HCT116 (cell line): ENCODE measurements around the gene LRRN3. TPM values are rescaled to one million over a fixed set of nuclear protein-coding genes. Genes with fewer than 3 reads are reported as not detected.

Experiments used
- ATAC-seq: fragments of 200-7000 bp; cut with Tn5 transposase; 2 replicates; pipeline ENCODE4 v1.9.1; 2020; ENCODE audit warnings: mild to moderate bottlenecking, moderate library complexity
- BruUV-seq: library from RNA; stranded (reverse); fragments of 400-500 nt; replicated peaks from 2 replicates; lab custom pipeline; 2021; lab: Mats Ljungman, UMichigan
- CTCF ChIA-PET: fragments of 300-600 bp; sonication (Branson Sonifier 250); formaldehyde crosslinking; loops from one replicate; lab custom pipeline; 2021; ENCODE audit warnings: antibody characterized with exemption; lab: Charles Lee
- POLR2A ChIA-PET: fragments of 300-600, 350-600 bp; sonication (Branson Sonifier 250); formaldehyde crosslinking; loops from one replicate; lab custom pipeline; 2021; ENCODE audit warnings: antibody characterized with exemption; lab: Charles Lee
- RAD21 ChIA-PET, 2 experiments: fragments of 300-600 bp; sonication (Branson Sonifier 250); formaldehyde crosslinking; loops; one replicate each; lab custom pipeline; 2023; ENCODE audit warnings: low total read pairs in 2 of 2; ENCODE audit not compliant: uncharacterized antibody in 2 of 2, unreplicated experiment in 2 of 2, low non-redundant PET in 1 of 2; lab: Charles Lee
- DNase-seq: peaks from one replicate; pipeline ENCODE4 v3.0.0-alpha.2; 2010; ENCODE audit warnings: low read depth, low spot score
- H2AFZ ChIP-seq: fragments of 200-600 bp; shearing (Covaris generic), sonication (generic); 2 replicates; pipeline ENCODE4 v1.6.1; 2017; ENCODE audit warnings: low read depth, mixed run types, mixed read lengths, antibody characterized with exemption, low read length; ENCODE audit not compliant: poor library complexity, severe bottlenecking
- H3K27ac ChIP-seq: 2 replicates; pipeline ENCODE4 v1.5.1; 2012; ENCODE audit warnings: low read depth, low read length
- H3K27me3 ChIP-seq: fragments of 200-600 bp; sonication (generic); 2 replicates; pipeline ENCODE4 v1.6.1; 2016; ENCODE audit warnings: mixed run types, low read length, mixed read lengths; ENCODE audit not compliant: insufficient read depth
- H3K36me3 ChIP-seq, 2 experiments: fragments of 200-500 bp in 1 of 2; fragments of 200-600 bp in 1 of 2; sonication (Bioruptor generic) in 1 of 2; sonication (generic) in 1 of 2; 2 replicates each; pipeline versions ENCODE4 v1.5.1 to v1.6.1; 2014 to 2016; ENCODE audit warnings: low read length in 2 of 2, inconsistent platforms in 1 of 2, mixed read lengths in 1 of 2, mixed run types in 1 of 2; ENCODE audit not compliant: insufficient read depth in 2 of 2, control insufficient read depth in 1 of 2
- H3K4me1 ChIP-seq, 2 experiments: fragments of 200-600 bp in 1 of 2; sonication (generic) in 1 of 2; 2 replicates each; pipeline versions ENCODE4 v1.5.1 to v1.6.1; 2012 to 2017; ENCODE audit warnings: low read length in 2 of 2, inconsistent platforms in 1 of 2, mild to moderate bottlenecking in 1 of 2, mixed read lengths in 1 of 2, mixed run types in 1 of 2, moderate library complexity in 1 of 2; ENCODE audit not compliant: insufficient read depth in 2 of 2, control insufficient read depth in 1 of 2
- H3K4me2 ChIP-seq: fragments of 200-600 bp; sonication (generic); 2 replicates; pipeline ENCODE4 v1.6.1; 2017; ENCODE audit warnings: mixed run types, low read length, mixed read lengths
- H3K4me3 ChIP-seq, 2 experiments: fragments of 200-600 bp in 1 of 2; sonication (generic) in 1 of 2; replicated peaks in 1 of 2; 2 replicates each; pipeline ENCODE4 v1.5.1; 2011 to 2016; ENCODE audit warnings: low read length in 2 of 2, control low read depth in 1 of 2, low read depth in 1 of 2, mild to moderate bottlenecking in 1 of 2, mixed read lengths in 1 of 2, mixed run types in 1 of 2
- H3K79me2 ChIP-seq: fragments of 200-600 bp; sonication (generic); 2 replicates; pipeline ENCODE4 v1.6.1; 2017; ENCODE audit warnings: mild to moderate bottlenecking, mixed run types, low read length, moderate library complexity, mixed read lengths; ENCODE audit not compliant: insufficient read depth
- H3K9ac ChIP-seq: fragments of 200-600 bp; sonication (generic); 2 replicates; pipeline ENCODE4 v1.6.1; 2016; ENCODE audit warnings: low read length, mixed read lengths
- H3K9me2 ChIP-seq: fragments of 200-600 bp; sonication (generic), shearing (Covaris generic); 2 replicates; pipeline ENCODE4 v1.6.1; 2017; ENCODE audit warnings: mixed run types, mild to moderate bottlenecking, moderate library complexity; ENCODE audit not compliant: insufficient read depth
- H3K9me3 ChIP-seq, 2 experiments: fragments of 200-500 bp in 1 of 2; fragments of 200-600 bp in 1 of 2; sonication (Bioruptor generic) in 1 of 2; sonication (generic) in 1 of 2; 2 replicates each; pipeline ENCODE4 v1.6.1; 2014 to 2017; ENCODE audit warnings: low read length in 2 of 2, mixed read lengths in 2 of 2, inconsistent platforms in 1 of 2, low read depth in 1 of 2, mild to moderate bottlenecking in 1 of 2, mixed run types in 1 of 2, moderate library complexity in 1 of 2; ENCODE audit not compliant: control insufficient read depth in 1 of 2, insufficient read depth in 1 of 2
- H4K20me1 ChIP-seq: fragments of 200-600 bp; sonication (generic), shearing (Covaris generic); 2 replicates; pipeline ENCODE4 v1.6.1; 2017; ENCODE audit warnings: mixed run types, mild to moderate bottlenecking, moderate library complexity; ENCODE audit not compliant: insufficient read depth
- CBX3 ChIP-seq: IDR thresholded peaks from 2 replicates; pipeline ENCODE4 v1.6.1; 2012; ENCODE audit warnings: low read depth
- CEBPB ChIP-seq: IDR thresholded peaks from 2 replicates; pipeline ENCODE4 v1.6.1; 2012; ENCODE audit warnings: low read depth
- ELF1 ChIP-seq: IDR thresholded peaks from 2 replicates; pipeline ENCODE4 v1.6.1; 2012; ENCODE audit warnings: low read depth, borderline replicate concordance
- EZH2 ChIP-seq: fragments of 200-600 bp; sonication (generic); IDR thresholded peaks from 2 replicates; pipeline ENCODE4 v1.6.1; 2017; ENCODE audit warnings: antibody characterized with exemption, mixed run types
- FOSL1 ChIP-seq: IDR thresholded peaks from 2 replicates; pipeline ENCODE4 v1.6.1; 2012; ENCODE audit warnings: low read depth
- POLR2A ChIP-seq: IDR thresholded peaks from 2 replicates; pipeline ENCODE4 v1.7.0; 2011; ENCODE audit warnings: borderline replicate concordance; ENCODE audit not compliant: insufficient read depth, insufficient read length; ENCODE audit errors: extremely low read depth
- POLR2AphosphoS5 ChIP-seq: IDR thresholded peaks from 2 replicates; pipeline ENCODE4 v1.6.1; 2011; ENCODE audit warnings: mild to moderate bottlenecking, low read depth, low read length, moderate library complexity
- RAD21 ChIP-seq: IDR thresholded peaks from 2 replicates; pipeline ENCODE4 v1.6.1; 2012; ENCODE audit warnings: low read depth, mild to moderate bottlenecking
- SP1 ChIP-seq: IDR thresholded peaks from 2 replicates; pipeline ENCODE4 v1.6.1; 2012; ENCODE audit warnings: low read depth
- SRF ChIP-seq: IDR thresholded peaks from 2 replicates; pipeline ENCODE4 v1.6.1; 2012; ENCODE audit warnings: low read depth
- TCF7L2 ChIP-seq: IDR thresholded peaks from 2 replicates; pipeline ENCODE4 v1.7.0; 2011; ENCODE audit warnings: borderline replicate concordance, inconsistent platforms; ENCODE audit not compliant: insufficient read depth, insufficient read length; ENCODE audit errors: extremely low read depth
- ZFX ChIP-seq: fragments of 450-650 bp; IDR thresholded peaks from 2 replicates; pipeline ENCODE4 v1.6.1; 2017
- ZNF274 ChIP-seq: fragments of 200-500 bp; sonication (Bioruptor generic); IDR thresholded peaks from 2 replicates; pipeline ENCODE4 v1.6.1; 2014; ENCODE audit warnings: mild to moderate bottlenecking, low read depth, low read length, inconsistent platforms
- intact Hi-C: fragments of 100-400 bp; cut with micrococcal nuclease; formaldehyde crosslinking; loops from 2 replicates; pipeline ENCODE4 v1.10.0; 2022
- total RNA-seq: library from RNA; stranded (reverse); gene quantifications from one replicate; pipeline ENCODE4 v1.2.1, GENCODE V29; 2021; ENCODE audit not compliant: unreplicated experiment
- TF ChIP-seq, protein P1 (sequence below): IDR thresholded peaks from 2 replicates; pipeline ENCODE4 v1.6.1; 2012
- TF ChIP-seq, protein P2 (sequence below): IDR thresholded peaks from 2 replicates; pipeline ENCODE4 v1.6.1; 2012; ENCODE audit warnings: low read depth
- TF ChIP-seq, protein P3 (sequence below): IDR thresholded peaks from 2 replicates; pipeline ENCODE4 v1.6.1; 2012

Gene LRRN3
- total RNA-seq, 1 experiment from 2014 or later = 0.07 TPM

DNA sequence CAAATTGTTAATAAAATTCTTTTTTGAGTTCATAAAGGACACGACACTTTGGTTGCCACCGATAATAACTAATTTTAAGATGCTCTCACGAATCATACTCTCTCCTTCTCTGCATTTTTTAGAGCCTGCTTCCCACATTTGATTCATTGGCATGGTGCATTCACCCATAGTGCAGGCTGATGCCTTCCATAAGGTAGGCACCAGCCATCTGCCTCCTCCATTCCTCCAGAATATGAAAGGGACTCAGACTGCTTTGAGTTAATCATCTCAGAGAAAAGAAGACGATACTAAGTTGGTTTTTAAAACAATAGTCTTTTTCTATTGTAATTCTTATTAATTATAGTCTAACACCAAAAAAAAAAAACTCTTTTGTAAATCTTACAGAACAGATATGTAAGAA is 33.9 kb upstream of the LRRN3 start:
- Histone ChIP-seq H3K9ac (no peak overlapping the region), H4K20me1 (no peaks in the 10 kb centered on the region), H3K9me3 (no peaks in the 10 kb centered on the region), H2AFZ (no peak overlapping the region), H3K27me3 (no peaks in the 10 kb centered on the region), H3K79me2 (no peaks in the 10 kb centered on the region), H3K9me2 (no peaks in the 10 kb centered on the region), H3K4me3 (no peak overlapping the region), H3K27ac (no peak overlapping the region), H3K4me1 (no peaks in the 10 kb centered on the region), H3K4me2 (no peak overlapping the region), H3K36me3 (no peaks in the 10 kb centered on the region)
- POLR2A ChIA-PET = no interaction called here
- no peak for DNase-seq
- TF ChIP-seq, protein P1, sequence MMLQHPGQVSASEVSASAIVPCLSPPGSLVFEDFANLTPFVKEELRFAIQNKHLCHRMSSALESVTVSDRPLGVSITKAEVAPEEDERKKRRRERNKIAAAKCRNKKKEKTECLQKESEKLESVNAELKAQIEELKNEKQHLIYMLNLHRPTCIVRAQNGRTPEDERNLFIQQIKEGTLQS = no peak
- TF ChIP-seq ELF1 (no peak), ZNF274 (no peak), FOSL1 (no peak), POLR2A (no peak), POLR2AphosphoS5 (no peak), SRF (no peak), RAD21 (no peak), CEBPB (no peak), TCF7L2 (no peak), SP1 (no peak), EZH2 (no peak), ZFX (no peak), CBX3 (no peak)
- TF ChIP-seq, protein P2, sequence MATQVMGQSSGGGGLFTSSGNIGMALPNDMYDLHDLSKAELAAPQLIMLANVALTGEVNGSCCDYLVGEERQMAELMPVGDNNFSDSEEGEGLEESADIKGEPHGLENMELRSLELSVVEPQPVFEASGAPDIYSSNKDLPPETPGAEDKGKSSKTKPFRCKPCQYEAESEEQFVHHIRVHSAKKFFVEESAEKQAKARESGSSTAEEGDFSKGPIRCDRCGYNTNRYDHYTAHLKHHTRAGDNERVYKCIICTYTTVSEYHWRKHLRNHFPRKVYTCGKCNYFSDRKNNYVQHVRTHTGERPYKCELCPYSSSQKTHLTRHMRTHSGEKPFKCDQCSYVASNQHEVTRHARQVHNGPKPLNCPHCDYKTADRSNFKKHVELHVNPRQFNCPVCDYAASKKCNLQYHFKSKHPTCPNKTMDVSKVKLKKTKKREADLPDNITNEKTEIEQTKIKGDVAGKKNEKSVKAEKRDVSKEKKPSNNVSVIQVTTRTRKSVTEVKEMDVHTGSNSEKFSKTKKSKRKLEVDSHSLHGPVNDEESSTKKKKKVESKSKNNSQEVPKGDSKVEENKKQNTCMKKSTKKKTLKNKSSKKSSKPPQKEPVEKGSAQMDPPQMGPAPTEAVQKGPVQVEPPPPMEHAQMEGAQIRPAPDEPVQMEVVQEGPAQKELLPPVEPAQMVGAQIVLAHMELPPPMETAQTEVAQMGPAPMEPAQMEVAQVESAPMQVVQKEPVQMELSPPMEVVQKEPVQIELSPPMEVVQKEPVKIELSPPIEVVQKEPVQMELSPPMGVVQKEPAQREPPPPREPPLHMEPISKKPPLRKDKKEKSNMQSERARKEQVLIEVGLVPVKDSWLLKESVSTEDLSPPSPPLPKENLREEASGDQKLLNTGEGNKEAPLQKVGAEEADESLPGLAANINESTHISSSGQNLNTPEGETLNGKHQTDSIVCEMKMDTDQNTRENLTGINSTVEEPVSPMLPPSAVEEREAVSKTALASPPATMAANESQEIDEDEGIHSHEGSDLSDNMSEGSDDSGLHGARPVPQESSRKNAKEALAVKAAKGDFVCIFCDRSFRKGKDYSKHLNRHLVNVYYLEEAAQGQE = no peak
- TF ChIP-seq, protein P3, sequence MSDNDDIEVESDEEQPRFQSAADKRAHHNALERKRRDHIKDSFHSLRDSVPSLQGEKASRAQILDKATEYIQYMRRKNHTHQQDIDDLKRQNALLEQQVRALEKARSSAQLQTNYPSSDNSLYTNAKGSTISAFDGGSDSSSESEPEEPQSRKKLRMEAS = no peak
- no peak for ATAC-seq
- no TSS peak for BruUV-seq
- RAD21 ChIA-PET = no interaction called here
- CTCF ChIA-PET = no interaction called here
- intact Hi-C loops = no loop called here
